Measurements from ENCODE around the gene RBBP8NL.

RBBP8NL gene

GRCh38 chr20:62427172-62428001 lies at the start of gene RBBP8NL:
TSS of gene RBBP8NL (minus strand) at chr20:62427539. CDS start at chr20:62419647, 7,892 bp downstream.
- Histone ChIP-seq H3K27ac (ENCODE audit: low read length) (no peak within 1 kb of the TSS), H3K4me1 (ENCODE audit: low read length) (no peaks in the 10 kb centered on the region), H3K36me3 (replicated peaks; ENCODE audit: insufficient read depth, low read length) (no peaks in the 10 kb centered on the region), H3F3A (ENCODE audit: insufficient read depth, low read length) (no peaks in the 10 kb centered on the region), H3K79me2 (ENCODE audit: low read length) (no peaks in the 10 kb centered on the region), H3K9me3 (replicated peaks; ENCODE audit: insufficient read depth, low read length) (no peaks in the 10 kb centered on the region), H3K4me3 (ENCODE audit: low read length) (no peak within 1 kb of the TSS), H4K20me1 (ENCODE audit: insufficient read depth, low read length) (no peaks in the 10 kb centered on the region), H3K27me3 (replicated peaks; ENCODE audit: insufficient read depth, low read length) (peaks cover 97% of the 10 kb centered on the region), H2AFZ (ENCODE audit: low read length) (no peak within 1 kb of the TSS), H3K9ac (ENCODE audit: low read length) (no peak within 1 kb of the TSS), H3K9me2 (replicated peaks; ENCODE audit: insufficient read depth, low read length) (no peaks in the 10 kb centered on the region), H3K4me2 (ENCODE audit: low read depth, low read length) (no peak within 1 kb of the TSS)
- TF ChIP-seq CTCF (IDR thresholded peaks at IDR 0.05; ENCODE audit: low read length) (no peak), EZH2 (optimal IDR thresholded peaks at IDR 0.05; ENCODE audit: low read depth, low read length) (no peak), EZH2phosphoT487 (IDR thresholded peaks at IDR 0.05; ENCODE audit: low read length) (no peak)
- no peak for DNase-seq

- Histone ChIP-seq H3K9ac (ENCODE audit: low read length) (no peak overlapping the region), H3K27me3 (replicated peaks; ENCODE audit: insufficient read depth, low read length) (peaks cover 89% of the 10 kb centered on the region), H3K9me3 (replicated peaks; ENCODE audit: insufficient read depth, low read length) (no peaks in the 10 kb centered on the region), H3F3A (ENCODE audit: insufficient read depth, low read length) (no peaks in the 10 kb centered on the region), H3K79me2 (ENCODE audit: low read length) (no peaks in the 10 kb centered on the region), H2AFZ (ENCODE audit: low read length) (no peak overlapping the region), H3K9me2 (replicated peaks; ENCODE audit: insufficient read depth, low read length) (no peaks in the 10 kb centered on the region), H3K36me3 (replicated peaks; ENCODE audit: insufficient read depth, low read length) (no peaks in the 10 kb centered on the region), H3K4me2 (ENCODE audit: low read depth, low read length) (no peak overlapping the region), H3K4me3 (ENCODE audit: low read length) (no peak overlapping the region), H3K4me1 (ENCODE audit: low read length) (no peaks in the 10 kb centered on the region), H3K27ac (ENCODE audit: low read length) (no peak overlapping the region), H4K20me1 (ENCODE audit: insufficient read depth, low read length) (no peaks in the 10 kb centered on the region)
- DNase-seq: no peak
- peak; percentile 68 for TF ChIP-seq EZH2 (optimal IDR thresholded peaks at IDR 0.05; ENCODE audit: low read depth, low read length)
- no peak for TF ChIP-seq CTCF (IDR thresholded peaks at IDR 0.05; ENCODE audit: low read length)
- TF ChIP-seq EZH2phosphoT487 (IDR thresholded peaks at IDR 0.05; ENCODE audit: low read length): no peak
These were observed 48.9 kb upstream of the RBBP8NL start for GRCh38 chr20:62476056-62476838.

GRCh38 chr20:62475772-62476055 lies 48.4 kb upstream of the RBBP8NL start, which contains the start of gene GATA5:
TSS of gene GATA5 (minus strand) at chr20:62475995. CDS start at chr20:62475521, 474 bp downstream.
- H3K4me2 ChIP-seq (ENCODE audit: low read depth, low read length): no peak within 1 kb of the TSS
- no peak for TF ChIP-seq CTCF (IDR thresholded peaks at IDR 0.05; ENCODE audit: low read length)
- H2AFZ ChIP-seq (ENCODE audit: low read length): no peak within 1 kb of the TSS
- H3K79me2 ChIP-seq (ENCODE audit: low read length): no peaks in the 10 kb centered on the region
- H3K27ac ChIP-seq (ENCODE audit: low read length): no peak within 1 kb of the TSS
- no peaks in the 10 kb centered on the region for H3K4me1 ChIP-seq (ENCODE audit: low read length)
- H4K20me1 ChIP-seq (ENCODE audit: insufficient read depth, low read length): no peaks in the 10 kb centered on the region
- H3K36me3 ChIP-seq (replicated peaks; ENCODE audit: insufficient read depth, low read length): no peaks in the 10 kb centered on the region
- H3K9me2 ChIP-seq (replicated peaks; ENCODE audit: insufficient read depth, low read length): no peaks in the 10 kb centered on the region
- no peaks in the 10 kb centered on the region for H3K9me3 ChIP-seq (replicated peaks; ENCODE audit: insufficient read depth, low read length)
- peaks cover 88% of the 10 kb centered on the region for H3K27me3 ChIP-seq (replicated peaks; ENCODE audit: insufficient read depth, low read length)
- no peak for DNase-seq
- no peaks in the 10 kb centered on the region for H3F3A ChIP-seq (ENCODE audit: insufficient read depth, low read length)
- H3K4me3 ChIP-seq (ENCODE audit: low read length): no peak within 1 kb of the TSS
- no peak within 1 kb of the TSS for H3K9ac ChIP-seq (ENCODE audit: low read length)
